ENCODE results near the gene NEDD4L.
"Not testable (repeated sequence)": the region's sequence is repeated elsewhere in the genome, so short reads cannot be mapped to it uniquely, and the experiment has no call there.

NEDD4L gene

GRCh38 chr18:58272779-58273435 lies 228.9 kb downstream of the NEDD4L start:
- DNase-seq, result no peak

GRCh38 chr18:58275176-58275575 lies 231.2 kb downstream of the NEDD4L start:
- no peak for DNase-seq

- DNase-seq, result no peak
Observed at GRCh38 chr18:58276789-58277739, 233.0 kb downstream of the NEDD4L start.

- no peak for DNase-seq
Observed at GRCh38 chr18:58279504-58280175, 235.6 kb downstream of the NEDD4L start.

GRCh38 chr18:58280191-58280590 lies 236.2 kb downstream of the NEDD4L start:
- DNase-seq, result no peak

GRCh38 chr18:58282872-58283271 lies 238.8 kb downstream of the NEDD4L start:
- DNase-seq, result not testable (repeated sequence)

GRCh38 chr18:58284699-58285448 lies 240.8 kb downstream of the NEDD4L start:
- no peak for DNase-seq

GRCh38 chr18:58285449-58286130 lies 241.6 kb downstream of the NEDD4L start:
- no peak for DNase-seq

GRCh38 chr18:58286632-58287352 lies 242.8 kb downstream of the NEDD4L start:
- DNase-seq, result no peak

GRCh38 chr18:58287353-58288274 lies 243.6 kb downstream of the NEDD4L start:
- no peak for DNase-seq

GRCh38 chr18:58288921-58289797 lies 245.1 kb downstream of the NEDD4L start:
- DNase-seq, result no peak

GRCh38 chr18:58290116-58290695 lies 246.2 kb downstream of the NEDD4L start:
- DNase-seq, result no peak

GRCh38 chr18:58291131-58291530 lies 247.1 kb downstream of the NEDD4L start:
- DNase-seq, result no peak

- no peak for DNase-seq
Observed at GRCh38 chr18:58292638-58293037, 248.6 kb downstream of the NEDD4L start.

GRCh38 chr18:58297198-58297597 lies 253.2 kb downstream of the NEDD4L start:
- no peak for DNase-seq

GRCh38 chr18:58298251-58299134 lies 254.5 kb downstream of the NEDD4L start:
- no peak for DNase-seq

- no peak for DNase-seq
Observed at GRCh38 chr18:58299135-58299473, 255.1 kb downstream of the NEDD4L start.

GRCh38 chr18:58299936-58300335 lies 255.9 kb downstream of the NEDD4L start:
- no peak for DNase-seq
